ENCODE results near the gene EGFL7.

Gene EGFL7

DNA sequence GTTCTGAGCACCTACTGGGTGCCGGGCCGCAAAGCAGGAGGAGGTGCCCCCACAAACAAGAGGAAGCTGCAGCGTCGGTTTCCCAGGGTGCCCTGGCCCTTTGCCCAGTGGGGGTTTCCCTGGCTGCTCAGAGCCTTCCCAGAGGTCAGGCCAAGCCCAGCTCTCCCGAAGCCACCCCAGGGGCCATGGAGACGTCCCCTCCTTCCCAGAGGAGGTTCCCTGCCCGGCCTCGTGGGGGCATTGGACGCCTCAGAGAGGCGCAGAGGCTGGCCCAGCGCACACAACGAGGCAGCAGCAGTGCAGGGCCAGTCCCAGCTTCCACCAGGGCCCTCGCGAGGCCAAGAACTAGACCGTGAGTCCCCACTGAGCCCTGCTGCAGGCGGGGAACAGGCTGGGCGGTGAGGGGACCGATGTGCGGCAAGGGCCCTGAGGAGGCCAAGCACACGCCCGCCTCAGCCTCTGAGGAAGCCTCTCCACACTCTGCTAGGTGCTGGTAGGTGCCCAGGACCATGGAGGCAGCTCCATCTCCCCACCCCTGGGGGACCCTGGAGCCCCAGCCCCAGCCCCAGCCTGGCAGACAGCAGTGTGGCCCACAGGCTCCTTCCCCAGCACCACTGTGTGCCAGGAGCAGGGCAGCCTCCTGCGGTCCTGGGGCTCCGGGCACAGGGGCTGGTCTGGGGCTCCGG is 56.6 kb downstream of the EGFL7 start:
- H3K27ac ChIP-seq (ENCODE audit: low read depth in 2 of 2, low read length in 2 of 2) = no peak overlapping the region
- no peak overlapping the region for H3K4me3 ChIP-seq (ENCODE audit: low read length in 2 of 2)
- H3K4me1 ChIP-seq (ENCODE audit: control insufficient read depth in 2 of 2, insufficient read depth in 2 of 2, low read length in 2 of 2) = peaks cover 2 to 3% of the 10 kb centered on the region in 2 donors
- H3K36me3 ChIP-seq (ENCODE audit: control insufficient read depth in 2 of 2, insufficient read depth in 2 of 2, low read length in 2 of 2) = peaks cover 21% of the 10 kb centered on the region in 2 donors
- no peak overlapping the region for H3K9ac ChIP-seq (ENCODE audit: low read depth in 1 of 2, low read length in 2 of 2)
- H3K27me3 ChIP-seq (ENCODE audit: control insufficient read depth in 2 of 2, insufficient read depth in 2 of 2, low read length in 2 of 2) = peaks cover 10 to 20% of the 10 kb centered on the region in 2 donors
- H3K9me3 ChIP-seq (ENCODE audit: control insufficient read depth in 2 of 2, low read length in 2 of 2) = no peaks in the 10 kb centered on the region

DNA sequence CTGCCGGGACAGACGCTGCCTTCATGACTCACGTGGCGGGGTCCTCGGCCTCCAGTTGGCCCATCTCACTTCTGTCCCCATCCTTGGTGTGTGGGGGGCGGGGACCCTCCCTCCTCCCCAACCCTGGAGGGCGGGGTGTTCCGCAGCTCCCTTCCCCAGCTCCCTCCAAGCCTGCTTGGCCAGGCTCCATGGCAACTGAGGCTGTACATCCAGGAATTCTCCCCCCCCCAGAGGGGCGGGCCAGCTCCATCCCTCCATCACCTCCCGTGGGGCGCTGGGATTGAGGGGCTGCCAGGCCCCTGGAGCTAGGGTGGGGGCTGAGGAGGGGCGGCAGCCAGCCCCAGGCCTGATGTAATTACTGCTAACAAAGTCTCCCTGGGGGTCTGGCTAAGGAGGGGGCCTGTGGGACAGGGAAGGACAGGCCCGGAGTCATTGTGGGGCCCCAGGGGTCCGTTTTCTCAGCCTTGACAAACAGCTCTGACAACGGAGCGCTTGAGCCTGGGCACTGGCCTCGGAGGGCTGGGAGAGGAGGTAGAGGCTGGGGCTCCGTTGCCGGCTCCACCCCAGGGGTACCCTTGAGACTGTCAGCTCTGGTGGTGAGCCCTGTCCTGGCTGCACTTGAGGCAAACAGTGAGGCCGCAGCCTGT is 57.7 kb downstream of the EGFL7 start:
- Histone ChIP-seq H3K36me3 (ENCODE audit: control insufficient read depth in 2 of 2, insufficient read depth in 2 of 2, low read length in 2 of 2) (peaks cover 24% of the 10 kb centered on the region in 2 donors), H3K4me3 (ENCODE audit: low read length in 2 of 2) (no peak overlapping the region), H3K9me3 (ENCODE audit: control insufficient read depth in 2 of 2, low read length in 2 of 2) (no peaks in the 10 kb centered on the region)

DNA sequence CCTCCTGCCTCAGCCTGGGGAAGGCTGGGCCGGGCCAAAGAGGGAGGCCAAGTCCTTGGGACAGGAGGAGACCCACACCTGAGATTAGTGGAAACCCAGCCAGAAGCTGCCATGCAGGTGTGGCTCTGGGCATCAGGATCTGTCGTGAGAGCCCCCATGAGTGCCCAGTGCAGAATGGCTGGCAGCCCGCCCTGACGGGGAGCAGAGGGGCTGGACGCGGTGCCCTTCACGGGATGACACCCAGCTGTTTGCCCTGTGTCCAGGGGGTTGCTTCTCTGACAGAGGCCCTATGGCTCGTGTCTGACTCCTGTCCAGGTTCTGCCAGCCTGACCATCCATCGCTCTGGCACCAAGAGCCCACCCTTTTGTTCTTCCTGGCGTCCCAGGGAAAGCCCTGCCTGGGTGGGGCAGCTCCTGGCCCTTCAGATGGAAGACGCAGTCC is 58.2 kb downstream of the EGFL7 start:
- H3K4me1 ChIP-seq (ENCODE audit: control insufficient read depth in 2 of 2, insufficient read depth in 2 of 2, low read length in 2 of 2) = peaks cover 5 to 7% of the 10 kb centered on the region in 2 donors
- H3K27me3 ChIP-seq (ENCODE audit: control insufficient read depth in 2 of 2, insufficient read depth in 2 of 2, low read length in 2 of 2) = peaks cover 7 to 13% of the 10 kb centered on the region in 2 donors
- H3K27ac ChIP-seq (ENCODE audit: low read depth in 2 of 2, low read length in 2 of 2) = no peak overlapping the region
- peaks cover 30% of the 10 kb centered on the region in 2 donors for H3K36me3 ChIP-seq (ENCODE audit: control insufficient read depth in 2 of 2, insufficient read depth in 2 of 2, low read length in 2 of 2)
- no peak overlapping the region for H3K9ac ChIP-seq (ENCODE audit: low read depth in 1 of 2, low read length in 2 of 2)
- H3K9me3 ChIP-seq (ENCODE audit: control insufficient read depth in 2 of 2, low read length in 2 of 2) = no peaks in the 10 kb centered on the region
- H3K4me3 ChIP-seq (ENCODE audit: low read length in 2 of 2) = no peak overlapping the region

More for the DNA sequence above, 57.7 kb downstream of the EGFL7 start:
- peaks cover 2 to 3% of the 10 kb centered on the region in 2 donors for H3K4me1 ChIP-seq (ENCODE audit: control insufficient read depth in 2 of 2, insufficient read depth in 2 of 2, low read length in 2 of 2)
- H3K9ac ChIP-seq (ENCODE audit: low read depth in 1 of 2, low read length in 2 of 2) = no peak overlapping the region
- no peak overlapping the region for H3K27ac ChIP-seq (ENCODE audit: low read depth in 2 of 2, low read length in 2 of 2)
- peaks cover 10 to 16% of the 10 kb centered on the region in 2 donors for H3K27me3 ChIP-seq (ENCODE audit: control insufficient read depth in 2 of 2, insufficient read depth in 2 of 2, low read length in 2 of 2)

DNA sequence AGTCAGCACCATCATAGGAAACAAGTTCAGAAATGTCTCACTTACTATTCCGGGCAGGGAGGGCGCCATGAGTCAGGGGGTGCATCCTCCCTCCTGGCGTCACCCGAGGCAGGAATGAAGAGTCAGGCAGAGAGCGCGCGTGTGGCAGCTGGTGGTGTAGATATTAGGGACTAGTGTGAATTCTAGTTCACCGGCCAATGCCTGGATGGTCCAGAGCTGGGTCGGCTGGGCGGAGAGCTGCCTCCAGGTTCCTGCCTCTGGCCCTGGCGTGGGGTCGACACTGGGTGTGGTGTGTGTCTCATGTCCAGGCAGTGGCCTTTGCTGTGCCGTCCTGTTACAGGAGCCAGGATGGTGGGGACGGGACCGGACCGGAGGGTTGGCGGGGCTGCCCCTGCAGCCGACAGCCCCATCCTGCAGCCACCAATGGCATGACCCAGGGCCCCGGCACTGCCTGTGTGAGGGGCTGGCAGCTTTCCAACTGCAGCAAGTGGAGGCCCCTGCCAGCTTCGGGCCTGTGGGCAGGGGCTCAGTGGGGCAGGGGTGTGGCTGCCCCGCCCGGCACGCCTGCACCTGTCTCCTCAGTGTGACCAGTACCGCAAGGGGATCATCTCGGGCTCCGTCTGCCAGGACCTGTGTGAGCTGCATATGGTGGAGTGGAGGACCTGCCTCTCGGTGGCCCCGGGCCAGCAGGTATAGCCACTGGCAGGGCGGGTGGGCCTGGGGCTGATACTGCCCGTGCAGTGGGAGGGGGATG is 58.8 kb downstream of the EGFL7 start:
- Histone ChIP-seq H3K27ac (ENCODE audit: low read depth in 2 of 2, low read length in 2 of 2) (no peak overlapping the region), H3K4me3 (ENCODE audit: low read length in 2 of 2) (no peak overlapping the region), H3K9me3 (ENCODE audit: control insufficient read depth in 2 of 2, low read length in 2 of 2) (no peaks in the 10 kb centered on the region), H3K27me3 (ENCODE audit: control insufficient read depth in 2 of 2, insufficient read depth in 2 of 2, low read length in 2 of 2) (peaks cover 5 to 12% of the 10 kb centered on the region in 2 donors), H3K9ac (ENCODE audit: low read depth in 1 of 2, low read length in 2 of 2) (no peak overlapping the region), H3K36me3 (ENCODE audit: control insufficient read depth in 2 of 2, insufficient read depth in 2 of 2, low read length in 2 of 2) (peaks cover 33 to 36% of the 10 kb centered on the region in 2 donors), H3K4me1 (ENCODE audit: control insufficient read depth in 2 of 2, insufficient read depth in 2 of 2, low read length in 2 of 2) (peaks cover 11 to 13% of the 10 kb centered on the region in 2 donors)
